ENCODE data around the gene FGF10. TPM values are rescaled to one million over a fixed set of nuclear protein-coding genes. Genes with fewer than 3 reads are reported as not detected.

Gene FGF10
- total RNA-seq, 3 donors from 2014 or later (not counting 1 experiment from before 2014, with no cell fraction given): not detected

DNA sequence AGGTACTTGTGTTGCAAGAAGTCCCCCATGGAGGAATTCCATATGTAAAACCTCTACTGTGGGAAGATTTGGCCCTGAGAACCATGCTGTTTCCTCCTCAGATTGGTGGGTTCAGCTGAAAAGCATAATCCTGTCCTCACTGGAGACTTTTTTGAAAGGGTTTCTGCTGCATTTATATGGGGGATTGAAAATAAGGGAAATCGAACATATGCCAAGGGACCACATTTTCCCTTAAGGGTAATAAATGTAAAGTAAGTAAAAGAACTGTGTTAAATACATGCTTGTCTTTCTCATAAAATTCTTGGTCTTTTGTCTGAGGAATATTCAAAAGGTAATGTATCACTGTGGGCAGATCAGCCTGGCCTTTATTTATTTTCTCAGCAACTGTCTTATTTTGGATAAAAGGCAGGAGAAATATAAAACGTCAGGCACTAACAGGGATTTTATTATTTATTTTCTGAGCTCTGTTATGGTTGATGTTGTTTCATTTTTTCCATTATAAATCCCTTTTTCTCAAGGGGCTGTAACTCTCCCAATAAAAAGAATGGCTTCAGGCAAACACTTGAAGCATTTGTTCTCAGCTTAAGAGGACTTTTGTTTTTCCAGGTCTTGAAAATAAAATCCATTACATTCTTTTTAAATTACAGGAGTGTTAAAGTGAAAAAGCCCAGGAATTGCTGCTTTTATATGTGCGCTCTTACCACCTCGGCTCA, 131.4 kb downstream of the FGF10 start:
- DNase-seq: no peak
- WGBS (ENCODE audit: insufficient coverage): 88% methylated on average over 3 of the region's 4 CpGs
- H3K4me3 Mint-ChIP-seq: no peak overlapping the region
- H3K27me3 ChIP-seq (ENCODE audit: control insufficient read depth, insufficient read depth, low read length): no peaks in the 10 kb centered on the region
- ATAC-seq: no peak
- intact Hi-C loops (cut with micrococcal nuclease): no loop called here
- H3K27ac ChIP-seq (ENCODE audit: low read length): no peak overlapping the region
- no peaks in the 10 kb centered on the region for H3K36me3 Mint-ChIP-seq
- H3K9me3 Mint-ChIP-seq: peaks cover 7 to 8% of the 10 kb centered on the region in 2 donors
- H3K4me3 ChIP-seq (ENCODE audit: low read length): no peak overlapping the region
- no peaks in the 10 kb centered on the region for H3K36me3 ChIP-seq (ENCODE audit: control insufficient read depth, insufficient read depth, low read length)
- H3K9me3 ChIP-seq (ENCODE audit: control insufficient read depth, insufficient read depth, low read length): no peaks in the 10 kb centered on the region
- TF ChIP-seq, protein P1, sequence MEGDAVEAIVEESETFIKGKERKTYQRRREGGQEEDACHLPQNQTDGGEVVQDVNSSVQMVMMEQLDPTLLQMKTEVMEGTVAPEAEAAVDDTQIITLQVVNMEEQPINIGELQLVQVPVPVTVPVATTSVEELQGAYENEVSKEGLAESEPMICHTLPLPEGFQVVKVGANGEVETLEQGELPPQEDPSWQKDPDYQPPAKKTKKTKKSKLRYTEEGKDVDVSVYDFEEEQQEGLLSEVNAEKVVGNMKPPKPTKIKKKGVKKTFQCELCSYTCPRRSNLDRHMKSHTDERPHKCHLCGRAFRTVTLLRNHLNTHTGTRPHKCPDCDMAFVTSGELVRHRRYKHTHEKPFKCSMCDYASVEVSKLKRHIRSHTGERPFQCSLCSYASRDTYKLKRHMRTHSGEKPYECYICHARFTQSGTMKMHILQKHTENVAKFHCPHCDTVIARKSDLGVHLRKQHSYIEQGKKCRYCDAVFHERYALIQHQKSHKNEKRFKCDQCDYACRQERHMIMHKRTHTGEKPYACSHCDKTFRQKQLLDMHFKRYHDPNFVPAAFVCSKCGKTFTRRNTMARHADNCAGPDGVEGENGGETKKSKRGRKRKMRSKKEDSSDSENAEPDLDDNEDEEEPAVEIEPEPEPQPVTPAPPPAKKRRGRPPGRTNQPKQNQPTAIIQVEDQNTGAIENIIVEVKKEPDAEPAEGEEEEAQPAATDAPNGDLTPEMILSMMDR (IDR thresholded peaks at IDR 0.05): no peak
- H3K27ac Mint-ChIP-seq: no peak overlapping the region
- no peaks in the 10 kb centered on the region for H3K4me1 ChIP-seq (ENCODE audit: control insufficient read depth, insufficient read depth, low read length)
- H3K27me3 Mint-ChIP-seq (ENCODE audit: low read depth in 2 of 2): no peaks in the 10 kb centered on the region
- no peaks in the 10 kb centered on the region for H3K4me1 Mint-ChIP-seq

DNA sequence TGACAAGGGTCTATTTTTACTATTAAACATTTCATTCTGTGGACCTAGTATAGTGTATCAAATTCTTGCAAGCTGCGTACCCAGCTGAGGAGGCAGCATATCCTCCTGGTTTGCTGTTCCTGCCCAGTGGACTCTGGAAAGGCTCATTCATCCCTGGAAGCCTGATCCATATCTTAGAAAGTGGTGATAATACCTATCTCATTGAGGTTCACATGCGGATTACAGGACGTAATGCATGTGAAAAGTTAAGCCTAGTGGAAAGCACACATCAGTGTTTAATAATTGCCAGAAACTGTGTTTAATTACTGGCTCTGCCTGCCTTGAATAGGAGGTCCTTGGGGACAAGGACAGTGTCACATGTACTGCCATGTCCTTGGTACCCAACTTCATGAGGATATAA, 132.0 kb downstream of the FGF10 start:
- 88% methylated on average over 3 of the region's 3 CpGs for WGBS (ENCODE audit: insufficient coverage)
- H3K36me3 Mint-ChIP-seq: no peaks in the 10 kb centered on the region
- H3K9me3 Mint-ChIP-seq: peaks cover 4 to 8% of the 10 kb centered on the region in 2 donors
- Histone ChIP-seq H3K4me3 (ENCODE audit: low read length) (no peak overlapping the region), H3K36me3 (ENCODE audit: control insufficient read depth, insufficient read depth, low read length) (no peaks in the 10 kb centered on the region), H3K4me1 (ENCODE audit: control insufficient read depth, insufficient read depth, low read length) (no peaks in the 10 kb centered on the region), H3K27ac (ENCODE audit: low read length) (no peak overlapping the region), H3K27me3 (ENCODE audit: control insufficient read depth, insufficient read depth, low read length) (no peaks in the 10 kb centered on the region), H3K9me3 (ENCODE audit: control insufficient read depth, insufficient read depth, low read length) (no peaks in the 10 kb centered on the region)
- intact Hi-C loops (cut with micrococcal nuclease): no loop called here
- ATAC-seq (no peak), DNase-seq (no peak)
- TF ChIP-seq, protein P1 (IDR thresholded peaks at IDR 0.05): no peak
- no peaks in the 10 kb centered on the region for H3K4me1 Mint-ChIP-seq
- no peaks in the 10 kb centered on the region for H3K27me3 Mint-ChIP-seq (ENCODE audit: low read depth in 2 of 2)
- no peak overlapping the region for H3K4me3 Mint-ChIP-seq
- no peak overlapping the region for H3K27ac Mint-ChIP-seq

All from natural killer cell (primary cell).